LNCaP clone FGC (cell line): ENCODE measurements around the gene SELL.

ENCODE experiments used
- DNase-seq: peaks from one replicate; pipeline ENCODE4 v3.0.0-alpha.2; 2011; ENCODE audit warnings: low read depth
- H3K4me3 ChIP-seq: 2 replicates; pipeline ENCODE4 v1.5.1; 2011; ENCODE audit warnings: mild to moderate bottlenecking, low read depth, low read length, control low read depth
- CTCF ChIP-seq: IDR thresholded peaks from 2 replicates; pipeline ENCODE4 v1.5.1; 2012; ENCODE audit warnings: mild to moderate bottlenecking; ENCODE audit not compliant: control insufficient read depth, insufficient read depth; ENCODE audit errors: extremely low read depth

SELL gene

GRCh38 chr1:169707912-169708604 lies 3.4 kb downstream of the SELL start:
- no peak for TF ChIP-seq CTCF
- DNase-seq: no peak
- H3K4me3 ChIP-seq: no peak overlapping the region

- H3K4me3 ChIP-seq: no peak overlapping the region
- DNase-seq: no peak
- no peak for TF ChIP-seq CTCF
Observed at GRCh38 chr1:169704797-169705196, 6.6 kb downstream of the SELL start.

GRCh38 chr1:169701261-169702005 lies 10.0 kb downstream of the SELL start:
- H3K4me3 ChIP-seq: no peak overlapping the region
- no peak for DNase-seq
- TF ChIP-seq CTCF: no peak

- no peak overlapping the region for H3K4me3 ChIP-seq
- DNase-seq: no peak
- peak; percentile 37 for TF ChIP-seq CTCF
Observed at GRCh38 chr1:169699707-169700106, 11.7 kb downstream of the SELL start.

GRCh38 chr1:169698976-169699375 lies 12.4 kb downstream of the SELL start:
- TF ChIP-seq CTCF: no peak
- H3K4me3 ChIP-seq: no peak overlapping the region
- no peak for DNase-seq

GRCh38 chr1:169697755-169698154 lies 13.7 kb downstream of the SELL start:
- H3K4me3 ChIP-seq: no peak overlapping the region
- no peak for DNase-seq
- no peak for TF ChIP-seq CTCF
